Keratinocyte (primary cell): Measurements from ENCODE around the gene GRAMD4.

Experiments used
- CTCF ChIP-seq, 3 experiments: IDR thresholded peaks in 1 of 3; conservative IDR thresholded peaks in 1 of 3; optimal IDR thresholded peaks in 1 of 3; 2 replicates in 2 of 3; 3 replicates in 1 of 3; pipeline versions ENCODE3 to v1.5.1; 2011; ENCODE audit warnings: low read length in 3 of 3, mild to moderate bottlenecking in 3 of 3, moderate library complexity in 2 of 3, control low read depth in 1 of 3, inconsistent platforms in 1 of 3; ENCODE audit not compliant: insufficient read depth in 2 of 3; ENCODE audit errors: extremely low read depth in 1 of 3
- EZH2 ChIP-seq: IDR thresholded peaks from one replicate; pipeline ENCODE4 v1.6.1; 2012; ENCODE audit warnings: inconsistent platforms, mild to moderate bottlenecking, low read length, moderate library complexity

- TF ChIP-seq CTCF (optimal IDR thresholded peaks at IDR 0.05 in 1 of 3, IDR thresholded peaks at IDR 0.05 in 1 of 3, conservative IDR thresholded peaks at IDR 0.05 in 1 of 3; ENCODE audit: extremely low read depth in 1 of 3, insufficient read depth in 2 of 3, low read length in 3 of 3) (no peak), EZH2 (no peak)
Measured at GRCh38 chr22:46577368-46578249, 42.6 kb upstream of the GRAMD4 start.
